Stimulated activated CD8-positive, alpha-beta memory T cell treated with anti-CD3 and anti-CD28 coated beads, Interleukin-15, amount 100 ng/mL, for 24 hours (primary cell): Measurements from ENCODE around the gene HORMAD2.

Experiments used
- DNase-seq: peaks from one replicate; pipeline ENCODE4 v3.0.0-alpha.2; 2020; ENCODE audit warnings: low read depth

Gene HORMAD2

GRCh38 chr22:30167734-30168133 is 87.5 kb downstream of the HORMAD2 start:
- DNase-seq = no peak

GRCh38 chr22:30169002-30169401 is 88.7 kb downstream of the HORMAD2 start:
- no peak for DNase-seq

GRCh38 chr22:30170129-30170528 is 89.9 kb downstream of the HORMAD2 start:
- DNase-seq = no peak

GRCh38 chr22:30171008-30171407 is 90.7 kb downstream of the HORMAD2 start:
- DNase-seq = no peak

- DNase-seq = no peak
Observed at GRCh38 chr22:30175690-30176288, 95.5 kb downstream of the HORMAD2 start.

- DNase-seq = no peak
Observed at GRCh38 chr22:30176431-30176830, 96.2 kb downstream of the HORMAD2 start.

GRCh38 chr22:30178181-30179126 is 98.2 kb downstream of the HORMAD2 start:
- no peak for DNase-seq

- DNase-seq = no peak
Observed at GRCh38 chr22:30180616-30181015, 100.4 kb downstream of the HORMAD2 start.

- no peak for DNase-seq
Observed at GRCh38 chr22:30181459-30182349, 101.4 kb downstream of the HORMAD2 start.

GRCh38 chr22:30182350-30182745 is 102.1 kb downstream of the HORMAD2 start:
- no peak for DNase-seq

GRCh38 chr22:30182815-30183214 is 102.6 kb downstream of the HORMAD2 start:
- DNase-seq = no peak

GRCh38 chr22:30183271-30183670 is 103.0 kb downstream of the HORMAD2 start:
- no peak for DNase-seq

GRCh38 chr22:30183861-30184278 is 103.6 kb downstream of the HORMAD2 start:
- DNase-seq = no peak

- DNase-seq = no peak
Observed at GRCh38 chr22:30185129-30185528, 104.9 kb downstream of the HORMAD2 start.

GRCh38 chr22:30185549-30185948 is 105.3 kb downstream of the HORMAD2 start:
- DNase-seq = no peak

GRCh38 chr22:30186041-30186440 is 105.8 kb downstream of the HORMAD2 start:
- no peak for DNase-seq

GRCh38 chr22:30186510-30186909 is 106.2 kb downstream of the HORMAD2 start:
- DNase-seq = no peak

GRCh38 chr22:30187094-30187493 is 106.8 kb downstream of the HORMAD2 start:
- no peak for DNase-seq

GRCh38 chr22:30187529-30188407 is 107.5 kb downstream of the HORMAD2 start:
- DNase-seq = no peak

GRCh38 chr22:30188911-30189310 is 108.6 kb downstream of the HORMAD2 start:
- no peak for DNase-seq

- no peak for DNase-seq
Observed at GRCh38 chr22:30190574-30190973, 110.3 kb downstream of the HORMAD2 start.
